Calu3 (cell line): ENCODE data around the gene CLDN19. TPM values are rescaled to one million over a fixed set of nuclear protein-coding genes. Genes with fewer than 3 reads are reported as not detected.
"Not testable (repeated sequence)": the region's sequence is repeated elsewhere in the genome, so short reads cannot be mapped to it uniquely, and the experiment has no call there.

Experiments
- BruUV-seq: library from RNA; stranded (reverse); fragments of 400-500 nt; replicated peaks from 2 replicates; lab custom pipeline; 2021; lab: Mats Ljungman, UMichigan
- CTCF ChIA-PET: fragments of 300-600 bp; sonication (Branson Sonifier 250); formaldehyde crosslinking; loops from one replicate; lab custom pipeline; 2022; ENCODE audit warnings: antibody characterized with exemption; lab: Charles Lee
- DNase-seq: peaks from one replicate; pipeline ENCODE4 v3.0.0; 2022
- H3K27ac Mint-ChIP-seq: one replicate; pipeline ENCODE4 v1.8.0; 2022; ENCODE audit warnings: mixed read lengths; ENCODE audit not compliant: unreplicated experiment
- H3K27me3 Mint-ChIP-seq: one replicate; pipeline ENCODE4 v1.8.0; 2022; ENCODE audit warnings: mixed read lengths; ENCODE audit not compliant: unreplicated experiment
- H3K36me3 Mint-ChIP-seq: one replicate; pipeline ENCODE4 v1.8.0; 2022; ENCODE audit warnings: mild to moderate bottlenecking, moderate library complexity, mixed read lengths; ENCODE audit not compliant: insufficient read depth, unreplicated experiment
- H3K4me1 Mint-ChIP-seq: one replicate; pipeline ENCODE4 v1.8.0; 2022; ENCODE audit warnings: mild to moderate bottlenecking, low read depth, mixed read lengths; ENCODE audit not compliant: unreplicated experiment
- H3K4me3 Mint-ChIP-seq: one replicate; pipeline ENCODE4 v1.8.0; 2022; ENCODE audit warnings: mild to moderate bottlenecking, low read depth, moderate library complexity, mixed read lengths; ENCODE audit not compliant: unreplicated experiment
- H3K9me3 Mint-ChIP-seq: one replicate; pipeline ENCODE4 v1.8.0; 2022; ENCODE audit warnings: low read depth, mixed read lengths; ENCODE audit not compliant: unreplicated experiment
- intact Hi-C: fragments of 100-400 bp; cut with micrococcal nuclease; formaldehyde crosslinking; loops from one replicate; pipeline ENCODE4 v1.10.0; 2022; ENCODE audit not compliant: unreplicated experiment
- total RNA-seq: library from RNA; stranded (reverse); gene quantifications from 2 replicates; pipeline ENCODE4 v1.2.3, GENCODE V29; 2022
- TF ChIP-seq, protein P1 (sequence below): fragments of 200-600 bp; IDR thresholded peaks from one replicate; pipeline ENCODE4 v1.8.0; 2022; ENCODE audit warnings: antibody characterized with exemption; ENCODE audit not compliant: unreplicated experiment

The CLDN19 gene
- total RNA-seq, 1 experiment from 2014 or later: not detected

DNA sequence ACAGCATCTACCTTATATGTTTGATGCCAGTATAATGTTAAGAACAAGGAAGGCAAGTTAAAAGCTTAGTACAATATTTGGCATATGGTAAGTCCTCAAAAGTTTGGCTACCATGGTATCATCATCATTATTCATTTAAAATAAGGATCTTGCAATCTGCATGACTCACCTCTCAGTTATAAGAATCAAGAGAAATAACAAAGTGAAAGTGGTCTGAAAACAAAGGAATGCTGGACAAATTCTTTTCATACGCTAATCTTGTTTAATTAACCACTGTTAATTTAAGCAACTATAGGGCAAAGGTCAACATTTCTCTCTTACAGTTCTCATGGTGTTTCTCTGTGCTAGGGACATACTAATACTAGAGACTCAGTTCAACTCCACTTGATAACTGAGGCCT, 13.0 kb upstream of the CLDN19 start:
- H3K27ac Mint-ChIP-seq: no peak overlapping the region
- CTCF ChIA-PET: no interaction called here
- DNase-seq: no peak
- BruUV-seq: no TSS peak
- TF ChIP-seq, protein P1, sequence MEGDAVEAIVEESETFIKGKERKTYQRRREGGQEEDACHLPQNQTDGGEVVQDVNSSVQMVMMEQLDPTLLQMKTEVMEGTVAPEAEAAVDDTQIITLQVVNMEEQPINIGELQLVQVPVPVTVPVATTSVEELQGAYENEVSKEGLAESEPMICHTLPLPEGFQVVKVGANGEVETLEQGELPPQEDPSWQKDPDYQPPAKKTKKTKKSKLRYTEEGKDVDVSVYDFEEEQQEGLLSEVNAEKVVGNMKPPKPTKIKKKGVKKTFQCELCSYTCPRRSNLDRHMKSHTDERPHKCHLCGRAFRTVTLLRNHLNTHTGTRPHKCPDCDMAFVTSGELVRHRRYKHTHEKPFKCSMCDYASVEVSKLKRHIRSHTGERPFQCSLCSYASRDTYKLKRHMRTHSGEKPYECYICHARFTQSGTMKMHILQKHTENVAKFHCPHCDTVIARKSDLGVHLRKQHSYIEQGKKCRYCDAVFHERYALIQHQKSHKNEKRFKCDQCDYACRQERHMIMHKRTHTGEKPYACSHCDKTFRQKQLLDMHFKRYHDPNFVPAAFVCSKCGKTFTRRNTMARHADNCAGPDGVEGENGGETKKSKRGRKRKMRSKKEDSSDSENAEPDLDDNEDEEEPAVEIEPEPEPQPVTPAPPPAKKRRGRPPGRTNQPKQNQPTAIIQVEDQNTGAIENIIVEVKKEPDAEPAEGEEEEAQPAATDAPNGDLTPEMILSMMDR: no peak
- H3K36me3 Mint-ChIP-seq: peaks cover 9% of the 10 kb centered on the region
- no peak overlapping the region for H3K4me3 Mint-ChIP-seq
- no peaks in the 10 kb centered on the region for H3K27me3 Mint-ChIP-seq
- no peaks in the 10 kb centered on the region for H3K4me1 Mint-ChIP-seq
- no peaks in the 10 kb centered on the region for H3K9me3 Mint-ChIP-seq
- intact Hi-C loops: no loop called here

DNA sequence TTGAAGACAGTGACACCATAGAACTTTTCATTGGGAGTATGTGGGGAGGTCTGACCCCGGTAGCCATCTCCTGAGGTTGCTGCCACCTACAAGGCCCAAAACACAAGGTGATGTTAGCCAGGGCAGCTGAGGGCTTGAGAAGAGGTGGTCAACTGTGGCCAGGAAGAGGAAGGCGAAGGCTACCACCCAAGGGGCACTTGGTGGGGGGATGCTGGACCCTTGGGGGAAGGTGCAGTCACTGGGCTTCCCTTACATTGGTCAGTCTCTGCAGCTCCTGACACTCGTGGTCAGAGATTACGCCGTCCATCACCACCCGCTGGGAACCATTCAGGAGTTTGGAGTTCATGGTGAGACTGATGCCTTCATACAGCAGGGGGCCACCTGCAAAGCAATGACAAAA, 12.2 kb upstream of the CLDN19 start:
- intact Hi-C loops: no loop called here
- no peak for DNase-seq
- BruUV-seq: no TSS peak
- Mint-ChIP-seq H3K9me3 (no peaks in the 10 kb centered on the region), H3K27ac (no peak overlapping the region), H3K36me3 (peaks cover 9% of the 10 kb centered on the region), H3K4me3 (no peak overlapping the region), H3K4me1 (no peaks in the 10 kb centered on the region), H3K27me3 (no peaks in the 10 kb centered on the region)
- CTCF ChIA-PET: no interaction called here
- TF ChIP-seq, protein P1: no peak

DNA sequence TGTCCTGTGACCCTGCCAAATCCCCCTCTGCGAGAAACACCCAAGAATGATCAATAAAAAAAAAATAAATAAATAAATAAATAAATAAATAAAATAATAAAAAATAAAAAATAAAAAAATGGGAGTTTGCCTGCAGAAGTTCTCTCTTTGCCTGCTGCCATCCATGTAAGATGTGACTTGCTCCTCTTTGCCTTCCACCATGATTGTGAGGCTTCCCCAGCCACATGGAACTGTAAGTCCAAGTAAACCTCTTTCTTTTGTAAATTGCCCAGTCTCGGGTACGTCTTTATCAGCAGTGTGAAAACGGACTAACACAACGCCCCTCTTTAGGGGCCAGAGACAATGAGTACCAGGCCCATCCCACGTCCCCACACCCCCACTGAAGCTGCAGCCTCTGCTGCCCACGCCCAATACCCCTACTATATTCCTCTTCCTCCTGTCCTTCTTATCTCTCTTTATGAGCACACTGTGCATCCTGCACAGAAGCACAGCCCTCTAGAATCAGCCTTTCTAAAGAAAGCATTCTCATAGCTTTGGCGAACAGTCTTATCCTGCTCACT, 11.6 kb upstream of the CLDN19 start:
- DNase-seq, H3K36me3 Mint-ChIP-seq, H3K9me3 Mint-ChIP-seq, intact Hi-C loops, H3K4me1 Mint-ChIP-seq, H3K4me3 Mint-ChIP-seq, CTCF ChIA-PET, BruUV-seq, H3K27ac Mint-ChIP-seq, H3K27me3 Mint-ChIP-seq: not testable (repeated sequence)

DNA sequence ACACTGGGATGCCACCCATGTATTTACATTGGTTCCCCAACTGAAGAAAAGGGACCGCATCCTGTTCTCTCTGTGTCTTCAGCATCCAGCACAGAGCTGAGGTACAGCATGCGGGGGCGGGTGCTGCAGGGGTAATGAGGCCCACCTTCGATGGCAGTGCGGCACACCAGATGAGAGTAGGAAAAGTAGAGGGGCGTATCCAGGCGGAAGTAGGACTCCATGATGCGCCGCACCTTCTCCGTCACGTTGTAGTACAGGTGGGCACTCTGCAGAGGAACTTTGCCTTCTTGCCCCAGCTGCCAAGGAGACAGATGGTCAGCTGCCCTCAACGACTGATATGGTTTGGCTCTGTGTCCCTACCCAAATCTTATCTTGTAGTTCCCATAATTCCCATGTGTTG, 10.0 kb upstream of the CLDN19 start:
- DNase-seq: no peak
- TF ChIP-seq, protein P1: no peak
- CTCF ChIA-PET: interaction anchor here (0.5 to 1.2 kb wide), 2 partner anchors 16 to 58 kb away, joined by 3 to 9 read pairs; no protein-coding TSS in a partner anchor
- no peak overlapping the region for H3K4me3 Mint-ChIP-seq
- BruUV-seq: no TSS peak
- H3K27me3 Mint-ChIP-seq: no peaks in the 10 kb centered on the region
- no peaks in the 10 kb centered on the region for H3K4me1 Mint-ChIP-seq
- no peak overlapping the region for H3K27ac Mint-ChIP-seq
- intact Hi-C loops: no loop called here
- H3K9me3 Mint-ChIP-seq: no peaks in the 10 kb centered on the region
- peaks cover 15% of the 10 kb centered on the region for H3K36me3 Mint-ChIP-seq
